ENCODE measurements around the gene DISP3. TPM values are rescaled to one million over a fixed set of nuclear protein-coding genes. Genes with fewer than 3 reads are reported as not detected.
"Not testable (repeated sequence)": the region's sequence is repeated elsewhere in the genome, so short reads cannot be mapped to it uniquely, and the experiment has no call there.

Gene DISP3
- total RNA-seq, 1 experiment from 2014 or later = 0.02 TPM

- DNase-seq (ENCODE audit: low read depth) = no peak
These were observed 90.6 kb downstream of the DISP3 start for GRCh38 chr1:11569551-11569950.

GRCh38 chr1:11569954-11570353 lies 91.0 kb downstream of the DISP3 start:
- DNase-seq (ENCODE audit: low read depth) = no peak

DNA sequence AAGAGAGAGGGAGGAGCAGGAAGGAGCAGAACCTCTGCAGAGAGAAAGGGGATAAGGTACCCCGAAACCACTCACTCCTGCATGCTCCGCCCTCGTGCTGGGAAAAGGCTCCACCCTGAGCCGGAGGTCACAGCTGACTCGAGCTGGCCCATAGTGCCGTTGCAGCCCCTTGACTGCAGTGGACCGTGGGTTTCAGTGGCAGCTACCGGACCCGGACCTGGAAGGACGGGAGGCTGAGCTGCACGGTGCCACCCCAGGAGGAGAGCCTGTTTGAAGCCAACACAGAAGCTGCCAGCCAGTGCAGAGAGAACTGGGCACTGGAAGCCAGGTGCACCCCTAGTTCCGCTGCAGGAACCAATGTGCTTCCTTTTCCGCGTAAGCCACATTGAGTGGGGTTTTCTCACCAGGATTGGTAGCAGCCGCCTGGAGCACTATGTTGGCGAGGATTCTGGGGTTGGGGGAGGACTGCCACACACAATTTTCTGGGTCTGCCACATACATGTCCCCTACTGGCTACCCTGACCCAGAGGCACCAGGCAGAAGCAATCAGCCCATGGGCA lies 91.9 kb downstream of the DISP3 start:
- DNase-seq (ENCODE audit: low read depth) = no peak

- no peak for DNase-seq (ENCODE audit: low read depth)
These were observed 93.1 kb downstream of the DISP3 start for GRCh38 chr1:11571906-11572616.

GRCh38 chr1:11573116-11573692 lies 94.2 kb downstream of the DISP3 start:
- no peak for DNase-seq (ENCODE audit: low read depth)

DNA sequence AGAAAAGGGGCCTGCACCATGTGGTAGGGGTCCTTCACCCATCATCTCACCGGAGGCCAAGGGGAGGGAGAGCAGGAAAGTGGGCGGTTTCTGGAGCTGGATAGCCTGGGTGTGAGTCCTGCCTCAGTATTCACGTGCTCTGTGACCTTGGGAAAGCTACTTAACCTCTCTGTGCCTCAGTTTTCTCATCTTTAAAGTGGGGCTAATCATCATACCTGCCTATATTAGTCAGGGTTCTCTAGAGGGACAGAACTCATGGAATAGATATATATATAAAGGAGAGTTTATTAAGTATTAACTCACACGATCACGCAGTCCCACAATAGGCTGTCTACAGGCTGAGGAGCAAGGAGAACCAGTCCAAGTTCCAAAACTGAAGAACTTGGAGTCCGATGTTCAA lies 96.6 kb downstream of the DISP3 start:
- no peak for DNase-seq (ENCODE audit: low read depth)

GRCh38 chr1:11576109-11576875 lies 97.3 kb downstream of the DISP3 start:
- DNase-seq (ENCODE audit: low read depth) = no peak

GRCh38 chr1:11578004-11578403 lies 99.0 kb downstream of the DISP3 start:
- DNase-seq (ENCODE audit: low read depth) = no peak

GRCh38 chr1:11579506-11579905 lies 100.6 kb downstream of the DISP3 start:
- no peak for DNase-seq (ENCODE audit: low read depth)

DNA sequence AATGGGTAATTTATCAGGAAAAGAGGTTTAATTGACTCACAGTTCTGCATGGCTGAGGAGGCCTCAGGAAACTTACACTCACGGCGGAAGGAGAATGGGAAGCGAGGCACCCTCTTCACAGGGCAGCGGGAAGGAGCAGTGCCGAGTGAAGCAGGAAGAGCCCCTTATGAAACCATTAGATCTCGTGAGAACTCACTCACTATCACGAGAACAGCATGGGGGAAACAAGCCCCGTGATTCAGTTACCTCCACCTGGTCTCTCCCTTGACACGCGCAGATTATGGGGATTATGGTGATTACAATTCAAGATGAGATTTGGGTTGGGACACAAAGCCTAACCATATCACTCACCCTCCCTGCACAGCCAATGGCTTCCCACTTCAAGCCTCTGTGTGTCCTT lies 101.1 kb downstream of the DISP3 start:
- DNase-seq (ENCODE audit: low read depth) = not testable (repeated sequence)

GRCh38 chr1:11581445-11581991 lies 102.6 kb downstream of the DISP3 start:
- no peak for DNase-seq (ENCODE audit: low read depth)

DNA sequence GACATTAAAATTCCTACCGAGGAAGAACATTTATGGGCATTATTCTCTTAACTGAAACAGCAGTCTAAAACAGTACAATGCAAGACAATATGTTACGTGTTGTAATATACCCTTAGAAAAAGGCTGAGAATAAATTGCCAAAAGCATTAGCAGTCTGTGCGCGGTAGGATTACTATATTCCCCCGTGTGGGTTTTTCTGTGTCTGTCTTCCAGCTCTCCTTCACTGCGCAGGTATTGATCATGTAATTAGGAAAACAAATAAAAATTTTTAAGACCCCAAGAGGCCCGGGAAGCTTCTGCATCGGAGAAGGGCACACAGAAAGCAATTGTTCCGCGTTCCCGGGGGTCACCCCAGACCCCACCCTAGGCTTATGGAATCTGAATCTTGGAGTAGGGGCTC lies 106.4 kb downstream of the DISP3 start:
- no peak for DNase-seq (ENCODE audit: low read depth)

Other genes starting within 250 kb of the DISP3 start
- 33.6 and 45.2 TPM in 2 replicates for gene MTOR, start 216.6 kb upstream of the DISP3 start, total RNA-seq (2014; rRNA removed; shearing (Covaris generic))
- gene UBIAD1, start 206.0 kb upstream of the DISP3 start, total RNA-seq (2014; rRNA removed; shearing (Covaris generic)) = 19.0 and 21.2 TPM in 2 replicates
- gene FBXO2, start 175.3 kb downstream of the DISP3 start, total RNA-seq (2014; rRNA removed; shearing (Covaris generic)) = 0.13 TPM in 1 of 2 replicates, not detected in the other
- gene FBXO44, start 175.7 kb downstream of the DISP3 start, total RNA-seq (2014; rRNA removed; shearing (Covaris generic)) = 0.73 and 2.2 TPM in 2 replicates
- 8.5 and 9.4 TPM in 2 replicates for gene FBXO6, start 185.0 kb downstream of the DISP3 start, total RNA-seq (2014; rRNA removed; shearing (Covaris generic))
- gene MAD2L2, start 202.0 kb downstream of the DISP3 start, total RNA-seq (2014; rRNA removed; shearing (Covaris generic)) = 70.5 and 72.2 TPM in 2 replicates
- 0.32 and 0.57 TPM in 2 replicates for gene DRAXIN, start 212.6 kb downstream of the DISP3 start, total RNA-seq (2014; rRNA removed; shearing (Covaris generic))

Data from HT1080 (cell line).